MCF 10A (cell line): ENCODE measurements around the gene PANK1. TPM values are rescaled to one million over a fixed set of nuclear protein-coding genes. Genes with fewer than 3 reads are reported as not detected.

Experiments
- BruUV-seq: library from RNA; stranded (reverse); fragments of 400-500 nt; replicated peaks from 2 replicates; lab custom pipeline; 2021; lab: Mats Ljungman, UMichigan
- CTCF ChIA-PET: fragments of 300-600 bp; sonication (Branson Sonifier 250); formaldehyde crosslinking; extraction: SDS; loops from one replicate; lab custom pipeline; 2021; ENCODE audit warnings: antibody characterized with exemption, inconsistent platforms; lab: Yijun Ruan, JAX
- POLR2A ChIA-PET: fragments of 300-600, 350-650 bp; sonication (Branson Sonifier 250); formaldehyde crosslinking; extraction: SDS; loops from one replicate; lab custom pipeline; 2020; ENCODE audit warnings: antibody characterized with exemption, inconsistent platforms; lab: Yijun Ruan, JAX
- DNase-seq: peaks from one replicate; pipeline ENCODE4 v3.0.0-alpha.2; 2018; ENCODE audit not compliant: unreplicated experiment
- H3K27ac Mint-ChIP-seq: one replicate; pipeline ENCODE4 v1.8.0; 2022; ENCODE audit warnings: mild to moderate bottlenecking, low read depth, mixed read lengths; ENCODE audit not compliant: unreplicated experiment
- H3K27me3 Mint-ChIP-seq: one replicate; pipeline ENCODE4 v1.8.0; 2022; ENCODE audit warnings: mixed read lengths; ENCODE audit not compliant: insufficient read depth, unreplicated experiment
- H3K36me3 Mint-ChIP-seq: one replicate; pipeline ENCODE4 v1.8.0; 2022; ENCODE audit warnings: mild to moderate bottlenecking, moderate library complexity, mixed read lengths; ENCODE audit not compliant: insufficient read depth, unreplicated experiment
- H3K4me1 Mint-ChIP-seq: one replicate; pipeline ENCODE4 v1.8.0; 2022; ENCODE audit warnings: mixed read lengths; ENCODE audit not compliant: insufficient read depth, unreplicated experiment
- H3K4me3 Mint-ChIP-seq: one replicate; pipeline ENCODE4 v1.8.0; 2022; ENCODE audit warnings: mild to moderate bottlenecking, moderate library complexity, mixed read lengths; ENCODE audit not compliant: unreplicated experiment
- H3K9me3 Mint-ChIP-seq: one replicate; pipeline ENCODE4 v1.8.0; 2022; ENCODE audit warnings: mixed read lengths; ENCODE audit not compliant: unreplicated experiment
- CTCF ChIP-seq: fragments of 200-600 bp; IDR thresholded peaks from one replicate; pipeline ENCODE4 v1.8.0; 2022; ENCODE audit warnings: antibody characterized with exemption, mild to moderate bottlenecking; ENCODE audit not compliant: unreplicated experiment
- intact Hi-C: fragments of 100-400 bp; cut with micrococcal nuclease; formaldehyde crosslinking; loops from 2 replicates; pipeline ENCODE4 v1.14.1; 2022
- total RNA-seq: library from RNA; stranded (reverse); gene quantifications from 2 replicates; pipeline ENCODE4 v1.2.3, GENCODE V29; 2022

Gene PANK1
- total RNA-seq, 1 experiment from 2014 or later = 4.7 TPM

- POLR2A ChIA-PET = interaction anchor here (0.6 to 1.3 kb wide), 4 partner anchors 8 to 19 kb away, joined by 3 to 7 read pairs (median 4); no protein-coding TSS in a partner anchor
- no peak overlapping the region for H3K27ac Mint-ChIP-seq
- TF ChIP-seq CTCF = no peak
- DNase-seq = no peak
- H3K9me3 Mint-ChIP-seq = no peaks in the 10 kb centered on the region
- intact Hi-C loops = no loop called here
- no peaks in the 10 kb centered on the region for H3K27me3 Mint-ChIP-seq
- BruUV-seq = no TSS peak
- CTCF ChIA-PET = interaction anchor here (0.6 kb wide), 2 partner anchors 74 to 327 kb away, joined by 4 read pairs; no protein-coding TSS in a partner anchor
- no peaks in the 10 kb centered on the region for H3K4me1 Mint-ChIP-seq
- no peaks in the 10 kb centered on the region for H3K36me3 Mint-ChIP-seq
- no peak overlapping the region for H3K4me3 Mint-ChIP-seq
Observed at GRCh38 chr10:89540420-89540949, 104.6 kb downstream of the PANK1 start.

- CTCF ChIA-PET = interaction anchor here (0.7 kb wide), 1 partner anchor 151 kb away, joined by 6 read pairs; no protein-coding TSS in a partner anchor
- Mint-ChIP-seq H3K4me3 (no peak overlapping the region), H3K4me1 (peaks cover 8% of the 10 kb centered on the region), H3K36me3 (no peaks in the 10 kb centered on the region), H3K9me3 (no peaks in the 10 kb centered on the region), H3K27me3 (no peaks in the 10 kb centered on the region), H3K27ac (no peak overlapping the region)
- intact Hi-C loops = no loop called here
- no peak for DNase-seq
- POLR2A ChIA-PET = no interaction called here
- no peak for TF ChIP-seq CTCF
- BruUV-seq = no TSS peak
Observed at GRCh38 chr10:89537364-89537763, 107.7 kb downstream of the PANK1 start.

GRCh38 chr10:89536013-89536354, 109.1 kb downstream of the PANK1 start:
- ChIA-PET POLR2A (no interaction called here), CTCF (interaction anchor here (1.0 kb wide), 1 partner anchor 8 kb away, joined by 3 read pairs; no protein-coding TSS in a partner anchor)
- Mint-ChIP-seq H3K36me3 (no peaks in the 10 kb centered on the region), H3K4me3 (no peak overlapping the region), H3K27ac (no peak overlapping the region), H3K27me3 (no peaks in the 10 kb centered on the region), H3K4me1 (peaks cover 13% of the 10 kb centered on the region), H3K9me3 (no peaks in the 10 kb centered on the region)
- intact Hi-C loops = no loop called here
- BruUV-seq = no TSS peak
- no peak for TF ChIP-seq CTCF
- no peak for DNase-seq

GRCh38 chr10:89535171-89536012, 109.7 kb downstream of the PANK1 start, which contains the start of gene SLC16A12:
Gene SLC16A12 (minus strand): TSS chr10:89535594. CDS start chr10:89462578, 73,016 bp downstream.
- H3K4me3 Mint-ChIP-seq = no peak within 1 kb of the TSS
- no peak for DNase-seq
- H3K27ac Mint-ChIP-seq = no peak within 1 kb of the TSS
- H3K9me3 Mint-ChIP-seq = no peaks in the 10 kb centered on the region
- H3K27me3 Mint-ChIP-seq = no peaks in the 10 kb centered on the region
- H3K36me3 Mint-ChIP-seq = no peaks in the 10 kb centered on the region
- no TSS peak for BruUV-seq
- intact Hi-C loops = no loop called here
- POLR2A ChIA-PET = no interaction called here
- TF ChIP-seq CTCF = no peak
- peaks cover 13% of the 10 kb centered on the region for H3K4me1 Mint-ChIP-seq
- CTCF ChIA-PET = no interaction called here
